ENCODE results near the gene PTGES2. TPM values are rescaled to one million over a fixed set of nuclear protein-coding genes. Genes with fewer than 3 reads are reported as not detected.

PTGES2 gene
- total and polyA plus RNA-seq, 9 of the 15 experiments (the other 6 are each of a cell fraction or from before 2014, with no cell fraction given) = 2.4 to 196 (median 90.1) TPM

GRCh38 chr9:128127568-128127989 is at the start of gene PTGES2 (continued):
- TF ChIP-seq SRSF3 (IDR thresholded peaks at IDR 0.05; ENCODE audit: insufficient read depth, low read length) = 0 out of 2 replicates have a peak, but pooled peaks have one; percentile 12
- no peak for TF ChIP-seq ID3 (CRISPR knock-in tag; IDR thresholded peaks at IDR 0.05)
- peak; percentile 72; the same call in 1 of the 2 replicates for TF ChIP-seq ID3 (tag; IDR thresholded peaks at IDR 0.05)
- no peak for TF ChIP-seq KLF6 (CRISPR knock-in tag; IDR thresholded peaks at IDR 0.05; ENCODE audit: borderline replicate concordance)
- no peak for TF ChIP-seq MTF1 (CRISPR knock-in tag; IDR thresholded peaks at IDR 0.05; ENCODE audit: borderline replicate concordance)
- TF ChIP-seq MCM2 (IDR thresholded peaks at IDR 0.05; ENCODE audit: low read depth) = no peak
- TF ChIP-seq BRCA1 (IDR thresholded peaks at IDR 0.05) = no peak
- peak; percentile 69; the same call in 1 of the 2 replicates for TF ChIP-seq BRCA1 (CRISPR knock-in tag; IDR thresholded peaks at IDR 0.05)
- TF ChIP-seq STAT5A (IDR thresholded peaks at IDR 0.05; ENCODE audit: borderline replicate concordance, low read length) = no peak
- peak; percentile 54 for TF ChIP-seq HMGN3 (IDR thresholded peaks at IDR 0.05; ENCODE audit: borderline replicate concordance, extremely low read depth, insufficient read length, low read depth, low read length)
- no peak for TF ChIP-seq THRA (IDR thresholded peaks at IDR 0.05)
- TF ChIP-seq FIP1L1 (IDR thresholded peaks at IDR 0.05; ENCODE audit: low read depth, low read length, poor library complexity, severe bottlenecking) = no peak
- TF ChIP-seq ZNF263 (CRISPR knock-in tag; IDR thresholded peaks at IDR 0.05; ENCODE audit: borderline replicate concordance) = 0 out of 2 replicates have a peak, but pooled peaks have one; percentile 1
- TF ChIP-seq HLTF (IDR thresholded peaks at IDR 0.05) = no peak
- TF ChIP-seq CBX5 (IDR thresholded peaks at IDR 0.05; ENCODE audit: borderline replicate concordance, low read depth) = no peak
- TF ChIP-seq, protein P1, sequence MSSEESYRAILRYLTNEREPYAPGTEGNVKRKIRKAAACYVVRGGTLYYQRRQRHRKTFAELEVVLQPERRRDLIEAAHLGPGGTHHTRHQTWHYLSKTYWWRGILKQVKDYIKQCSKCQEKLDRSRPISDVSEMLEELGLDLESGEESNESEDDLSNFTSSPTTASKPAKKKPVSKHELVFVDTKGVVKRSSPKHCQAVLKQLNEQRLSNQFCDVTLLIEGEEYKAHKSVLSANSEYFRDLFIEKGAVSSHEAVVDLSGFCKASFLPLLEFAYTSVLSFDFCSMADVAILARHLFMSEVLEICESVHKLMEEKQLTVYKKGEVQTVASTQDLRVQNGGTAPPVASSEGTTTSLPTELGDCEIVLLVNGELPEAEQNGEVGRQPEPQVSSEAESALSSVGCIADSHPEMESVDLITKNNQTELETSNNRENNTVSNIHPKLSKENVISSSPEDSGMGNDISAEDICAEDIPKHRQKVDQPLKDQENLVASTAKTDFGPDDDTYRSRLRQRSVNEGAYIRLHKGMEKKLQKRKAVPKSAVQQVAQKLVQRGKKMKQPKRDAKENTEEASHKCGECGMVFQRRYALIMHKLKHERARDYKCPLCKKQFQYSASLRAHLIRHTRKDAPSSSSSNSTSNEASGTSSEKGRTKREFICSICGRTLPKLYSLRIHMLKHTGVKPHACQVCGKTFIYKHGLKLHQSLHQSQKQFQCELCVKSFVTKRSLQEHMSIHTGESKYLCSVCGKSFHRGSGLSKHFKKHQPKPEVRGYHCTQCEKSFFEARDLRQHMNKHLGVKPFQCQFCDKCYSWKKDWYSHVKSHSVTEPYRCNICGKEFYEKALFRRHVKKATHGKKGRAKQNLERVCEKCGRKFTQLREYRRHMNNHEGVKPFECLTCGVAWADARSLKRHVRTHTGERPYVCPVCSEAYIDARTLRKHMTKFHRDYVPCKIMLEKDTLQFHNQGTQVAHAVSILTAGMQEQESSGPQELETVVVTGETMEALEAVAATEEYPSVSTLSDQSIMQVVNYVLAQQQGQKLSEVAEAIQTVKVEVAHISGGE (CRISPR knock-in tag; IDR thresholded peaks at IDR 0.05) = no peak
- TF ChIP-seq PCBP2 (IDR thresholded peaks at IDR 0.05; ENCODE audit: low read depth, low read length, poor library complexity, severe bottlenecking) = no peak
- TF ChIP-seq CXXC5 (CRISPR knock-in tag; IDR thresholded peaks at IDR 0.05) = peak; percentile 81
- no peak for TF ChIP-seq NR4A1 (CRISPR knock-in tag; IDR thresholded peaks at IDR 0.05)
- no peak for TF ChIP-seq NR4A1 (tag; IDR thresholded peaks at IDR 0.05)
- no peak for TF ChIP-seq ZBTB43 (CRISPR knock-in tag; IDR thresholded peaks at IDR 0.05)
- TF ChIP-seq CEBPG (CRISPR knock-in tag; IDR thresholded peaks at IDR 0.05) = no peak
- no peak for TF ChIP-seq CEBPG (tag; conservative IDR thresholded peaks at IDR 0.05 in 1 of 2, IDR thresholded peaks at IDR 0.05 in 1 of 2)
